Peyer's patch (tissue), 4 donors: ENCODE data around the gene STRC. TPM values are rescaled to one million over a fixed set of nuclear protein-coding genes. Genes with fewer than 3 reads are reported as not detected.
"Not testable (repeated sequence)": the region's sequence is repeated elsewhere in the genome, so short reads cannot be mapped to it uniquely, and the experiment has no call there.

Experiments used
- DNase-seq, 3 donors: peaks; one replicate each; pipeline ENCODE4 v3.0.0-alpha.2; 2017 to 2019
- H3K27ac ChIP-seq, 4 donors: fragments of 200-600 bp; sonication (generic); one replicate each; pipeline ENCODE4 v1.5.1; 2016 to 2019
- H3K27me3 ChIP-seq, 2 donors: fragments of 200-600 bp; sonication (generic); one replicate each; pipeline ENCODE4 v1.5.1; 2019
- H3K36me3 ChIP-seq, 3 donors: fragments of 200-600 bp; sonication (generic); one replicate each; pipeline ENCODE4 v1.5.1; 2016 to 2019
- H3K4me1 ChIP-seq, 4 donors: fragments of 200-600 bp; sonication (generic); one replicate each; pipeline ENCODE4 v1.5.1; 2016 to 2019
- H3K4me3 ChIP-seq, 4 donors: fragments of 200-600 bp; sonication (generic); 1 replicate in 3 of 4; 2 replicates in 1 of 4; pipeline ENCODE4 v1.5.1; 2016 to 2019; ENCODE audit warnings: mild to moderate bottlenecking in 1 of 4
- H3K9me3 ChIP-seq, 4 donors: fragments of 200-600 bp; sonication (generic); one replicate each; pipeline ENCODE4 v1.5.1; 2016 to 2019; ENCODE audit warnings: mild to moderate bottlenecking in 1 of 4
- POLR2A ChIP-seq, 2 donors: fragments of 450-650 bp; IDR thresholded peaks; one replicate each; pipeline ENCODE4 v1.5.1; 2017; ENCODE audit warnings: antibody characterized with exemption in 2 of 2, mild to moderate bottlenecking in 2 of 2, moderate library complexity in 2 of 2
- total RNA-seq, 4 donors: library from RNA; depleted of rRNA; stranded (reverse); fragments of >200 nt; gene quantifications; one replicate each; pipeline ENCODE4 v1.1.0, GENCODE V29; 2016
- TF ChIP-seq, protein P1 (sequence below), 6 experiments: fragments of 450-650 bp in 4 of 6; fragments of 200-600 bp in 2 of 6; sonication (generic) in 1 of 6; IDR thresholded peaks; one replicate each; pipeline ENCODE4 v1.5.1; 2017 to 2019; ENCODE audit warnings: antibody characterized with exemption in 6 of 6, mild to moderate bottlenecking in 3 of 6, moderate library complexity in 1 of 6

Gene STRC
- 1 to 10 TPM in 2 of 4 donors, under 1 TPM in 1, not detected in 1; 0.35 to 7.4 (median 4.7) TPM for total RNA-seq

DNA sequence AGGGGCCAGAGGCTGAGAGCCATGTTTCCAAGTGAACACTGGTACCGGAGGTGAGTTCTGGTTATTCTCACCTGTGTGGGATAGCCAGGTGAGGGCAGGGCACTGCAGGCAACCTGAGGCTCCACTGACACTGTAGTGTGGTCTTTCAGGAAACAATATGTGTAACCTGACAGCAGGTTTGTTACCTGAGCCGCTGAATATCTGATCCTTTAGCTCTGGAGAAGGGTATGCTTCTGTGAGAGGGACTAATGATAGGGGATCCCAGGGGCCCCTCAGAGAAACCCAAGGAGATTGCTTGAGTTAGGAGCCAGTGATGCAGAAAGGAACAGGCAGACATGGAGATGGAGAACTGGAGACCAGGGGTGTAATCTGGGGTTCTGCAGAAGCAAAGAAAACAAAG lies at the start of gene STRC:
Gene STRC (minus strand): TSS at position 101 of the 400 bp plus-strand sequence. CDS start 78 bp downstream, at position 23.
- DNase-seq, H3K4me1 ChIP-seq, H3K36me3 ChIP-seq, H3K27ac ChIP-seq, H3K27me3 ChIP-seq, H3K9me3 ChIP-seq, H3K4me3 ChIP-seq: not testable (repeated sequence)

GRCh38 chr15:43666177-43666576 lies 47.6 kb upstream of the STRC start:
- not testable (repeated sequence) for H3K4me1 ChIP-seq, DNase-seq, H3K9me3 ChIP-seq, H3K4me3 ChIP-seq, H3K36me3 ChIP-seq, H3K27ac ChIP-seq, H3K27me3 ChIP-seq

DNA sequence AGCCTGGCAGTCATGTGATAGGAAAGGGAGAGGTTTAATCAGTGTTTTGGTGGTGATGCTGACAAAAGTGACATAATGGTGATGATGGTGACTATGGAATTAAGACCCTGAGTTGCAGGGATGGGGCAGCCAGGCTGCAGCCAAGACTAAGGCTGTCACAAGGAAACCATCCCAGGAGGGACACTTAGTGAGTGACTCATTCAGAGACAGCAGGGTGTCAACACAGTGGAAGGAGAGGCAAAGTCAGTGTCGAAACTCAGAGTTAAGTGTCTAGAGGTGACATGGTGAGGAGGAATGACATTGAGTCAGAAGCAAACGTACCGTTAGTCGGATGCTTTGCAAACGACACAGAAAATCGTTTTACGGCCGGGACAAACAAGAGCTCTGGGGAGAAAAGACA lies 44.7 kb upstream of the STRC start:
- not testable (repeated sequence) for DNase-seq, H3K27me3 ChIP-seq, H3K36me3 ChIP-seq, H3K4me1 ChIP-seq, H3K27ac ChIP-seq, H3K9me3 ChIP-seq, H3K4me3 ChIP-seq

DNA sequence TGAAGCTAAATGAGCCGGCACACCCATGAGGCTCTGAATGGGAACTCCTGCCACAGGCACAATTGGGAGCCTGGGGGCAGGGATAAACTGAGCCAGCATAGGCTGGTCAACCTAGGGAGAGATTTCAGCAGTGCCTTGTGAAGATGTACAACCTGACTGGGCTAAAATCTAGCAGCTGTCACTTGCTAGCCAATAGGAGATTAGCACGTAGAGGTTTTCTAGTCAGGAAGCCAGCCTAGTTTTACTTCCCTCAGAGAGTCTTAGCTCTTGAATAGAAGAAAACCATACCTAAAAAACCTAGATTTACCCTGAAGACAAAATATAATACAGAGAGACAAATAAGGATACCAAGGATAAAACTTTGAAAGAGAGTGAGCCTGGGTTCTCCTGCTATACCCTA lies 43.7 kb upstream of the STRC start:
- not testable (repeated sequence) for H3K27me3 ChIP-seq, H3K4me3 ChIP-seq, DNase-seq, H3K36me3 ChIP-seq, H3K4me1 ChIP-seq, H3K9me3 ChIP-seq, H3K27ac ChIP-seq

GRCh38 chr15:43659727-43660126 lies 41.1 kb upstream of the STRC start:
- not testable (repeated sequence) for H3K36me3 ChIP-seq, DNase-seq, H3K4me1 ChIP-seq, H3K27ac ChIP-seq, H3K27me3 ChIP-seq, H3K4me3 ChIP-seq, H3K9me3 ChIP-seq

DNA sequence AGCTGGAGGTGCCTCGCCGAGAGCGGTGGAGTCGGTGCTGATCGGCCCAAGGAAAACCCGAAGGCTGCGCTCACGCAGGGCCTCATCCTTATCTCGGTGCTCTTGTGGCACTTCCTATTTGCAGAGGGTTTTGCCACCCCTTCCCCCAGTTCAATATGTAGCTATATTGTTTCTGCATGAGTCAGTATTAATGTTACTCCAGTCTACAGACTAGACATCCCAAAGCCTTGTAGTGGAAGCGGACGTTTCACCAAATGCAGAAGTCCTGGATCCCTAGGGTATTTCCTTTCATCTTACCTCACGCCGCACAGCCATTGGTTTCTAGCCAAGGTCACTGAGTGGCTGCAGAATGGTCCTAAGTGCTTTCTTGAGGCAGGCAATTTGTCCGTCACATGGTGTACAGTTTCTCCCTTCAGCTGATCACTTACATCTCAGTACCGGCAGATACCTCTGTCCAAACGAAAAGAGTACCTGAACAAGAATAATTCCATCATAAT lies 30.9 kb upstream of the STRC start:
- H3K27me3 ChIP-seq, DNase-seq, H3K9me3 ChIP-seq, H3K4me3 ChIP-seq, H3K4me1 ChIP-seq, H3K27ac ChIP-seq: not testable (repeated sequence)
- H3K36me3 ChIP-seq: peaks cover 0 to 17% (median 0%) of the 10 kb centered on the region in 3 donors

- TF ChIP-seq POLR2A (IDR thresholded peaks at IDR 0.05): no peak
- TF ChIP-seq, protein P1, sequence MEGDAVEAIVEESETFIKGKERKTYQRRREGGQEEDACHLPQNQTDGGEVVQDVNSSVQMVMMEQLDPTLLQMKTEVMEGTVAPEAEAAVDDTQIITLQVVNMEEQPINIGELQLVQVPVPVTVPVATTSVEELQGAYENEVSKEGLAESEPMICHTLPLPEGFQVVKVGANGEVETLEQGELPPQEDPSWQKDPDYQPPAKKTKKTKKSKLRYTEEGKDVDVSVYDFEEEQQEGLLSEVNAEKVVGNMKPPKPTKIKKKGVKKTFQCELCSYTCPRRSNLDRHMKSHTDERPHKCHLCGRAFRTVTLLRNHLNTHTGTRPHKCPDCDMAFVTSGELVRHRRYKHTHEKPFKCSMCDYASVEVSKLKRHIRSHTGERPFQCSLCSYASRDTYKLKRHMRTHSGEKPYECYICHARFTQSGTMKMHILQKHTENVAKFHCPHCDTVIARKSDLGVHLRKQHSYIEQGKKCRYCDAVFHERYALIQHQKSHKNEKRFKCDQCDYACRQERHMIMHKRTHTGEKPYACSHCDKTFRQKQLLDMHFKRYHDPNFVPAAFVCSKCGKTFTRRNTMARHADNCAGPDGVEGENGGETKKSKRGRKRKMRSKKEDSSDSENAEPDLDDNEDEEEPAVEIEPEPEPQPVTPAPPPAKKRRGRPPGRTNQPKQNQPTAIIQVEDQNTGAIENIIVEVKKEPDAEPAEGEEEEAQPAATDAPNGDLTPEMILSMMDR (IDR thresholded peaks at IDR 0.05): no peak
- H3K36me3 ChIP-seq: peaks cover 0 to 17% (median 0%) of the 10 kb centered on the region in 3 donors
- no peaks in the 10 kb centered on the region for H3K4me1 ChIP-seq
- H3K9me3 ChIP-seq: no peaks in the 10 kb centered on the region
- no peak within 1 kb of the TSS for H3K27ac ChIP-seq
- no peak within 1 kb of the TSS for H3K4me3 ChIP-seq
- no peak for DNase-seq
- H3K27me3 ChIP-seq: no peaks in the 10 kb centered on the region
Measured at GRCh38 chr15:43648649-43649429, 30.2 kb upstream of the STRC start, which contains the start of gene CATSPER2. CATSPER2 (minus strand) TSS chr15:43648844; CDS start chr15:43648061, 783 bp downstream.

DNA sequence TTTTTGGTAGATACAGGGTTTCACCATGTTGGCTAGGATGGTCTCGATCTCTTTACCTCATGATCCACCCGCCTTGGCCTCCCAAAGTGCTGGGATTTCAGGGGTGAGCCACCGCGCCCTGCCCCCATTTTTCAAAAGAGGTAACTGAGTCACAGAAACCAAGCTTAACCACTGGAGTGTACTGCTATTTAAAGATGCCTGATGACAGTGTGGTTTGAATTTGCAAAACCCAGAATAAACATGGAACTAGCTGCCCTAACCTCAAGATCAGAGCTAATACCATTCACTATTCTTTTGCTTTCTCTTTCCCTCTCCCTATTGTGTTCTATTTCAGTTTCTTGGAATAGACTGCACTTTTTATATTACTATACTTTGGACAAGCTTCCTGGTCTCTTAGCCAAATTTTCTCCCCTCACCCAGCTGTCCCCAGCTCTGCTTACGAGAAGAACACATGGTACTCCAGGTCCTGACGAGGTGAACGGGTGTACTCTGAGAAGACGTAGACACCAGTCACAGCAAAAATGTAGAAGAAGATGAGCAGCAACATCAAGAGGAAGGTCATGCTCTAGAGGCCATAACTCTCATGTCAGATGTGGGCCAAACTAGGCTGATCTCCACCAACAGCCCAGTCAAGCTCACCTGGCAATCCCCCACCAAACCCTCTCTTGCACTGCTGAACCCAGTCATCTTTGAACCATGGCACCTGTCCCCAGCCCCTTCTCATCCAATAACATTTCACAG lies 20.0 kb upstream of the STRC start:
- not testable (repeated sequence) for DNase-seq, H3K4me3 ChIP-seq, H3K36me3 ChIP-seq, H3K4me1 ChIP-seq, H3K9me3 ChIP-seq, H3K27ac ChIP-seq, H3K27me3 ChIP-seq

DNA sequence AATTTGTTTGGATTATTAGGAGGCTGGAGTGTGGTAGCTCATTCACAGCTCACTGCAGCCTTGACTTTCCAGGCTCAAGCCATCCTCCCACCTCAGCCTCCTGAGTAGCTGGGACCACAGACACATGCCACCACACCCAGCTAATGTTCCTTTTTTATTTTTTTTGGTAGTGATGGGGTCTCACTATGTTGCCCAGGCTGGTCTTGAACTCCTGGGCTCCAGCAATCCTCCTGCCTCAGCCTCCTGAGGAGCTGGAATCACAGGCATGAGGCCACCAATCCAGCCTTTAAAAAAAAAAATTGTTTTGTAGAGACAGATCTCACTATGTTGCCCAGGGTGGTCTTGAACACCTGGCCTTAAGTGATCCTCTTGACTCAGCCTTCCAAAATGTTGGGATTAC lies 8.3 kb upstream of the STRC start:
- not testable (repeated sequence) for DNase-seq, H3K9me3 ChIP-seq, H3K36me3 ChIP-seq, H3K27me3 ChIP-seq, H3K27ac ChIP-seq, H3K4me1 ChIP-seq, H3K4me3 ChIP-seq

DNA sequence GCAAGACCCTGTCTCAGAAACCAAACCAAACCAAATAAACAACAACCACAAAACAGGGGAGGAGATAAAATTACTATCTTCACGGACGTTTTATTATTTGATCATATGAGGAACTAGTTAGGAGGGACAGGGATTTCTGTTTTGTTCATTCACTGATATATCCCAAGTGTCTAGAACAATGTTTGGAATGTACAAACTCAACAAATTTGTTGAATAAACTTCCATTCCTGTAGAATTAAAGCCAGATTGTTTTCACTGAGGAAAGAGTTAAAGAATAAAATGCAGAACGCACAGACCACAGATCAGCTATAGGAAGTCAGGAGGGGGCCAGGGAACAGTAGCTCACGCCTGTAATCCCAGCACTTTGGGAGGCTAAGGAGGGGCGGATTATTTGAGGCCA lies 6.5 kb upstream of the STRC start:
- TF ChIP-seq POLR2A (IDR thresholded peaks at IDR 0.05): no peak
- TF ChIP-seq, protein P1 (IDR thresholded peaks at IDR 0.05): no peak
- Histone ChIP-seq H3K4me1 (no peaks in the 10 kb centered on the region), H3K27ac (no peak overlapping the region), H3K4me3 (no peak overlapping the region), H3K27me3 (no peaks in the 10 kb centered on the region), H3K36me3 (no peaks in the 10 kb centered on the region), H3K9me3 (no peaks in the 10 kb centered on the region)
- no peak for DNase-seq

DNA sequence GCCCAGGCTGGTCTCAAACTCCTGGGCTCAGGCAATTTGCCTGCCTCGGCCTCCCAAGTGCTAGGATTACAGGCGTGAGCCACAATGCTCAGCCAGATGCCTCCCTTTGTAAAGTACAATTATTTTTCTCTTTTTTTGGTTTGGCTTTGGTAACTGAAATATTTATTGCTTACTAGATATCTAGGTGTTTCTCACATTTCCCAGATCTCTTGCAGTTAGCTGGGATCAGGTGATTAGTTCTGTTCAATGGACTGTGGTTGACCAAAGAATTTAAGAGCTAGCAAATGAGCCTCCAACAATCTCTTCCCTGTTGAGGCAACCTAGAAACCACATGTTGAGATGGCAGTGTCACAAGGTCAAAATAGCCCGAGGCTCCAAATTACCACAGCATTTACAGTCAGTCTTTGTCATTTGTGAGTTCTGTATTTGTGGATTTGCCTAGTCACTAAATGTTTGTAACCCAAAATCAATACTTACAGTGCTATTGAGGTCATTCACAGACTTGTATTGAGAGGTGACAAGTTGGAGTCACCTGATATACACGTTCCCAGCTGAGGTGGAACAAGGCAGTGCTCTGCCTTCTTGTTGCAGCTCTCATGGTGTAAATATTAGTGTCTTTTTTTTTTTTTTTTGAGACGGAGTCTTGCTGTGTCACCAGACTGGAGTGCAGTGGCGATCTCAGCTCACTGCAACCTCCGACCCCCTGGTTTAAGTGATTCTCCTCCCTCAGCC lies 3.6 kb upstream of the STRC start:
- H3K36me3 ChIP-seq, H3K4me3 ChIP-seq, H3K27me3 ChIP-seq, H3K27ac ChIP-seq, DNase-seq, H3K9me3 ChIP-seq, H3K4me1 ChIP-seq: not testable (repeated sequence)

GRCh38 chr15:43617750-43618149 lies 850 bp downstream of the STRC start:
- not testable (repeated sequence) for H3K4me3 ChIP-seq, DNase-seq, H3K4me1 ChIP-seq, H3K9me3 ChIP-seq, H3K27ac ChIP-seq, H3K27me3 ChIP-seq, H3K36me3 ChIP-seq
